ENCODE measurements around the gene RUNX2. TPM values are rescaled to one million over a fixed set of nuclear protein-coding genes. Genes with fewer than 3 reads are reported as not detected.

The RUNX2 gene
- total RNA-seq, 4 donors from 2014 or later, result 1.4 to 40.4 (median 5.1) TPM

DNA sequence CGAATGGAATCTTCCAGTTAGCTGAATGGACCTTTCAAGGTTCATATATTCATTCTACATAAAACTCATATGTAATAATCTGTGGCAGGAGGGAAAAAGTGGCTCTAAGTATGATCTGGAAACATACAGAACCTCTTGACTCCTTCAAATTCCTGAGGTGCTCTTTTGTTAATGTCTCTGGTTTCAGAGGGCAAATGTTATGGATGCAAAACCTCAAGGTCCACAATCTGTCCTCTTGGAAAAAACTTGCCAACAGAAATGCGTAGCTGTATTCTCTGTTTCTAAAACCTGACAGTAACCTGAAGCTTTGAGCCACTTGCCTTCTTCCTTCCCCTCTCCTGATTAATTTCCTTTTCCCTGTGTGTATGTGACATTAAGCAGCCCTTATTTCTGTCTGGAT lies 130.5 kb downstream of the RUNX2 start:
- no peak for TF ChIP-seq POLR2A (IDR thresholded peaks at IDR 0.05)
- no peak for TF ChIP-seq CTCF (IDR thresholded peaks at IDR 0.05)

GRCh38 chr6:45460166-45460565 lies 132.0 kb downstream of the RUNX2 start:
- Histone ChIP-seq H3K27me3 (no peaks in the 10 kb centered on the region), H3K36me3 (no peaks in the 10 kb centered on the region), H3K9me3 (no peaks in the 10 kb centered on the region), H3K4me1 (no peaks in the 10 kb centered on the region), H3K4me3 (no peak overlapping the region), H3K27ac (no peak overlapping the region)
- no peak for TF ChIP-seq CTCF (IDR thresholded peaks at IDR 0.05)
- no peak for TF ChIP-seq POLR2A (IDR thresholded peaks at IDR 0.05)
- DNase-seq, result no peak

More for the DNA sequence above, 130.5 kb downstream of the RUNX2 start:
- Histone ChIP-seq H3K36me3 (no peaks in the 10 kb centered on the region), H3K4me3 (no peak overlapping the region), H3K27me3 (no peaks in the 10 kb centered on the region), H3K9me3 (no peaks in the 10 kb centered on the region), H3K4me1 (no peaks in the 10 kb centered on the region), H3K27ac (no peak overlapping the region)
- no peak for DNase-seq

GRCh38 chr6:45461486-45461885 lies 133.4 kb downstream of the RUNX2 start:
- no peaks in the 10 kb centered on the region for H3K36me3 ChIP-seq
- H3K4me3 ChIP-seq, result no peak overlapping the region
- no peak overlapping the region for H3K27ac ChIP-seq
- H3K9me3 ChIP-seq, result no peaks in the 10 kb centered on the region
- TF ChIP-seq CTCF (IDR thresholded peaks at IDR 0.05) (no peak), POLR2A (IDR thresholded peaks at IDR 0.05) (no peak)
- H3K4me1 ChIP-seq, result no peaks in the 10 kb centered on the region
- DNase-seq, result no peak
- H3K27me3 ChIP-seq, result no peaks in the 10 kb centered on the region

- TF ChIP-seq POLR2A (IDR thresholded peaks at IDR 0.05), result no peak
- no peak for TF ChIP-seq CTCF (IDR thresholded peaks at IDR 0.05)
- Histone ChIP-seq H3K36me3 (no peaks in the 10 kb centered on the region), H3K9me3 (no peaks in the 10 kb centered on the region), H3K27ac (no peak overlapping the region), H3K4me3 (no peak overlapping the region), H3K4me1 (no peaks in the 10 kb centered on the region), H3K27me3 (no peaks in the 10 kb centered on the region)
- no peak for DNase-seq
These were observed 134.3 kb downstream of the RUNX2 start for GRCh38 chr6:45462190-45463134.

DNA sequence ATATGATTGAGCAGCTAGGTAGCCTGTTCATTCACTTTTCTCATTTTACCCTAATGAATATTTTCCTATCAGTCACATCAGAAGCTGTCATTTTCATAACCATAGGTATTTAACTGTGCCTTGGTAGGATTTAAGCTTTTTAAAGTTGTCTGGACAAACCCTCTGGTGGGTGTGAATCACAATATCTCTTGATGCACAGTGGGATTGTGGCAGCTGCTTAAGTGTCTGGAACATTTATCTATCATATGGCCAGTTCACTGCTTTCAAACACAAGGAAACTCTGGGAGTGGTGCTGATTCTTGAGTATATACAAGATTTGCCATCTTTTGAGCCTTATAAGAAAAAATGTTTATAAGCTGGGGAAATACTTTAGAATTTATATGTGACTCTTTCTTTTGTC lies 136.6 kb downstream of the RUNX2 start:
- no peaks in the 10 kb centered on the region for H3K36me3 ChIP-seq
- TF ChIP-seq POLR2A (IDR thresholded peaks at IDR 0.05) (no peak), CTCF (IDR thresholded peaks at IDR 0.05) (no peak)
- no peaks in the 10 kb centered on the region for H3K4me1 ChIP-seq
- H3K27ac ChIP-seq, result no peak overlapping the region
- H3K4me3 ChIP-seq, result no peak overlapping the region
- no peaks in the 10 kb centered on the region for H3K9me3 ChIP-seq
- DNase-seq, result no peak
- H3K27me3 ChIP-seq, result no peaks in the 10 kb centered on the region

All from Peyer's patch (tissue), 4 donors.